Activated CD8-positive, alpha-beta T cell treated with anti-CD3 and anti-CD28 coated beads for 36 hours (primary cell): ENCODE measurements around the gene SELENOM. TPM values are rescaled to one million over a fixed set of nuclear protein-coding genes. Genes with fewer than 3 reads are reported as not detected.
"Not testable (repeated sequence)": the region's sequence is repeated elsewhere in the genome, so short reads cannot be mapped to it uniquely, and the experiment has no call there.

Source experiments
- ATAC-seq: fragments of 200-7000 bp; cut with Tn5 transposase; one replicate; pipeline ENCODE4 v1.10.0; 2021; ENCODE audit warnings: mild to moderate bottlenecking, moderate library complexity
- CTCF ChIA-PET: fragments of 350-600 bp; sonication (Branson Sonifier 250); formaldehyde crosslinking; loops from one replicate; lab custom pipeline; 2021; ENCODE audit warnings: antibody characterized with exemption; lab: Charles Lee
- POLR2A ChIA-PET: fragments of 350-600 bp; sonication (Branson Sonifier 250); formaldehyde crosslinking; loops from one replicate; lab custom pipeline; 2021; ENCODE audit warnings: antibody characterized with exemption; lab: Charles Lee
- DNase-seq: peaks from one replicate; pipeline ENCODE4 v3.0.0-alpha.2; 2020
- H3K27ac Mint-ChIP-seq: one replicate; pipeline ENCODE4 v1.8.0; 2021; ENCODE audit warnings: mild to moderate bottlenecking, mixed read lengths
- H3K27me3 Mint-ChIP-seq: one replicate; pipeline ENCODE4 v1.8.0; 2021; ENCODE audit warnings: mixed read lengths
- H3K36me3 Mint-ChIP-seq: one replicate; pipeline ENCODE4 v1.8.0; 2021; ENCODE audit warnings: low read depth, mixed read lengths
- H3K4me1 Mint-ChIP-seq: one replicate; pipeline ENCODE4 v1.8.0; 2021; ENCODE audit warnings: low read depth, mixed read lengths
- H3K4me3 Mint-ChIP-seq: one replicate; pipeline ENCODE4 v1.8.0; 2021; ENCODE audit warnings: mild to moderate bottlenecking, moderate library complexity, mixed read lengths
- H3K9me3 Mint-ChIP-seq: one replicate; pipeline ENCODE4 v1.8.0; 2021; ENCODE audit warnings: mixed read lengths
- intact Hi-C: fragments of 100-400 bp; cut with micrococcal nuclease; formaldehyde crosslinking; loops from one replicate; pipeline ENCODE4 v1.10.0; 2022
- total RNA-seq, 2 experiments: library from RNA; stranded (reverse); gene quantifications; one replicate each; pipeline ENCODE4 v1.2.3, GENCODE V29; 2021
- TF ChIP-seq, protein P1 (sequence below): fragments of 200-600 bp; IDR thresholded peaks from one replicate; pipeline ENCODE4 v1.8.0; 2022; ENCODE audit warnings: antibody characterized with exemption, mild to moderate bottlenecking

Gene SELENOM
- total RNA-seq, 2 experiments from 2014 or later, result 3.6 to 5.8 TPM

DNA sequence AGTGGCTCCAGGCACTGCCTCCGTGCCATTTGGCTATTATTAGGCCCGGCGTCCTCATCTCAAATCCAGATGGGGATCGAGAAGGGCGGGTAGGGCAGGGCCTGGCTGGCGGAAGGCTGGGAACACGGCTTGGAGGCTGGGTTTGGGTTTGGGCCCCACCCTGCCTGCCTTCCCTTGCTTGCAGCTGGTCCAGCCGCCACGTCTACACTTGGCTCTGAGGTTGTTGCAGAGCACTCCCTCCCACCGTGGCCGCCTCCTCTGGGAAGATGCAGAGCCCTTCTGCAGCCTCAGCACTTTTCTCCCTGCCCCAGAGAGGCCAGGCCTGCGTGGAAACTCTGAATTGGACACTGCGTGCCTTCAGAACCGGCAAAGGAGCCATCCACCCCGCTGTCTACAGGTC is 31.4 kb downstream of the SELENOM start:
- Mint-ChIP-seq H3K4me1 (peaks cover 3% of the 10 kb centered on the region), H3K4me3 (no peak overlapping the region), H3K36me3 (no peaks in the 10 kb centered on the region), H3K27ac (no peak overlapping the region), H3K9me3 (no peaks in the 10 kb centered on the region), H3K27me3 (peaks cover 3% of the 10 kb centered on the region)
- ATAC-seq, result no peak
- CTCF ChIA-PET, result no interaction called here
- DNase-seq, result no peak
- intact Hi-C loops, result no loop called here
- POLR2A ChIA-PET, result no interaction called here
- TF ChIP-seq, protein P1, sequence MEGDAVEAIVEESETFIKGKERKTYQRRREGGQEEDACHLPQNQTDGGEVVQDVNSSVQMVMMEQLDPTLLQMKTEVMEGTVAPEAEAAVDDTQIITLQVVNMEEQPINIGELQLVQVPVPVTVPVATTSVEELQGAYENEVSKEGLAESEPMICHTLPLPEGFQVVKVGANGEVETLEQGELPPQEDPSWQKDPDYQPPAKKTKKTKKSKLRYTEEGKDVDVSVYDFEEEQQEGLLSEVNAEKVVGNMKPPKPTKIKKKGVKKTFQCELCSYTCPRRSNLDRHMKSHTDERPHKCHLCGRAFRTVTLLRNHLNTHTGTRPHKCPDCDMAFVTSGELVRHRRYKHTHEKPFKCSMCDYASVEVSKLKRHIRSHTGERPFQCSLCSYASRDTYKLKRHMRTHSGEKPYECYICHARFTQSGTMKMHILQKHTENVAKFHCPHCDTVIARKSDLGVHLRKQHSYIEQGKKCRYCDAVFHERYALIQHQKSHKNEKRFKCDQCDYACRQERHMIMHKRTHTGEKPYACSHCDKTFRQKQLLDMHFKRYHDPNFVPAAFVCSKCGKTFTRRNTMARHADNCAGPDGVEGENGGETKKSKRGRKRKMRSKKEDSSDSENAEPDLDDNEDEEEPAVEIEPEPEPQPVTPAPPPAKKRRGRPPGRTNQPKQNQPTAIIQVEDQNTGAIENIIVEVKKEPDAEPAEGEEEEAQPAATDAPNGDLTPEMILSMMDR, result no peak

DNA sequence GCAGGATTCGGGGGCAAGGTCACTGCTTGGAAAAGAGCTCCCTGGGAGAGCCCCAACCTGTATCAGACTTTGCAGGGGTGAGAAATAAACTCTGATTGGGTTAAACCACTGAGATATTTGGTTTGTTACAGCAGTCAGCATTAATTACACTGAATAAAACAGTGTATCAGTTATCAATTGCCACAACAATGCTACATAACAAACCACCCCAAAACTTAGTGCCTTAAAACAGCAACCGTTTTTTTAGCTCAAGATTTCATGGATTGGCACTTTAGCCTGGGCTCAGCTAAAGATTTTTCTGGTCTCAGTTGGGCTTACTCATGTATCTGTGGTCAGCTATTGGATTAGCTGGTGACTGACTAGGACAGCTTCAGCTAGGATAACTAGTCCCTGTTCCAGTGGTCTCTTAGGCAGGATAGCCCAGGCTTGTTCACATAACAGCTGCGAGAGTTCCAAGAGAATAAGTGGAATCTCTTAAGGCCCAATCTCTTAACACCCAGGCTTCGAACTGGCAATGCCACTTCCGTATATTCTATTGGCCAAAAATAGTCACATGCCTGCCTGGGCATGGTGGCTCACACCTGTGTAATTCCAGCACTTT is 33.7 kb downstream of the SELENOM start:
- H3K4me1 Mint-ChIP-seq, H3K4me3 Mint-ChIP-seq, intact Hi-C loops, H3K9me3 Mint-ChIP-seq, H3K27ac Mint-ChIP-seq, H3K27me3 Mint-ChIP-seq, ATAC-seq, DNase-seq, POLR2A ChIA-PET, H3K36me3 Mint-ChIP-seq: not testable (repeated sequence)
- CTCF ChIA-PET, result interaction anchor here (1.7 kb wide), 1 partner anchor 12 kb away, joined by 4 read pairs; no protein-coding TSS in a partner anchor

DNA sequence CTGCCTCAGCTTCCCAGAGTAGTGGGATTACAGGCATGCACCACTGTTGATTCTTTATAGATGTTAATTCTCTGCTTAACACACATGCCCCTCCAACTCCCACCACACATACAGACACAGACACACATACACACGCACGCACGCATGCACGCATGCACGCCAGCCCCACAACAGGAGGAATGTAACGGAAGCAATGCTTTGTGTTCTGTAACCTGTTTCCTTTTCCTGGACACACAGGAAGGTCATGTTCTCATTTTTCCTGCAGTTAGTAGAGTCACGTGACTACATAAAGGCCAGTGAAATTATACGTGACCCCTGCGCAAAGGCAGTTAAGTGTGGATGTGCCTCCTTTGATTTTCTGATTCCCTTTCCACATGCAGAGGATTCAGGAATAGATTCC is 34.2 kb downstream of the SELENOM start:
- intact Hi-C loops, H3K4me1 Mint-ChIP-seq, ATAC-seq, H3K9me3 Mint-ChIP-seq, CTCF ChIA-PET, H3K4me3 Mint-ChIP-seq, H3K27me3 Mint-ChIP-seq, POLR2A ChIA-PET, H3K27ac Mint-ChIP-seq, DNase-seq, H3K36me3 Mint-ChIP-seq: not testable (repeated sequence)

DNA sequence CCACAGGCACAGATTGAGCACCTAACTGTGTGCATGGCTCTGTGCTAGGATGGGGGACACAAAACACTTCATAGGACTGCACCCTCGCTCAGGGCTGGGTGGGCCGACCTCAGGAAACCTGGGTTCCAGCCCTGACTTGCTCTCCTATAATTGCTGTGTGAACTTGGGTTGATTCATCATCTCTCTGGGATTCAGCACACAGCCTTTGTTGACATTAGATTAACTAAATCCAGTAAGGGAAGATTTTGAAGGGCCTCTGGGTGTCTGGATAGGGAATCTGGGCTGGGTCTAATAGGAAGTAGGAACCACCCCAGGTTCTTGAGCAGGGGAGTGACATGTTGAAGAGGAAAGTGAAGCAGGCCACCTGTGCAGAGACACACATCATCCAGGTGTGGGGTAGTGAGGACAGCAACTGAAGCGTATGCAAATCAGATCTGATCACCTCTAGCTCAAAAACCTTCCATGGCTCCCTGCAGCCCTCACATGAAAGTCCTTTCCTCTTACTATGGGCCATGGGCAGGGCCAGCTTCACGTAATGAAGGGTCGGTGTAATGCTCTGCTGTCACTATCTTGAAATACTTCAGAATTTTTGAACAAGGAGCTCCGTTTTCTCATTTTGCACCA is 37.6 kb downstream of the SELENOM start:
- POLR2A ChIA-PET, H3K27me3 Mint-ChIP-seq, ATAC-seq, DNase-seq, CTCF ChIA-PET, H3K36me3 Mint-ChIP-seq, H3K27ac Mint-ChIP-seq, H3K4me1 Mint-ChIP-seq, H3K9me3 Mint-ChIP-seq, H3K4me3 Mint-ChIP-seq, intact Hi-C loops: not testable (repeated sequence)

DNA sequence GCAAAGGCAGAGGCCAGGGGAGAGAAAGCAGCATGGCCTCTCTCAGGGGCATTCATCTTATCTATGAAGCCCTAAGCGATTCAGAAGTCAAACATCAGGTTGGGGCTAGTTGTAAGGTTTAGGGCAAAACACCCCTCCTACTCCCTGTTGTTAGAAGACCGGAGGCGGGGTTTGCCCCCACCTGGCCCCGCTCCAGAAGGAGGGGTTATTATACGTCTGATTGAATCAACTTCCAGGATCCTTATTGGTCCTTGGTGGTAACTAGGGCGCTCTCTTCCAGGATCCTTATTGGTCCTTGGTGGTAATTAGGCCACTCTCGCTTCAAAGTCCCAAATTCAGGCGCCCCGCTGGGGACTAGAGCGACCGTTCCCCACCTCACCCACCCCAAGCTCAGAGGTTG is 38.4 kb downstream of the SELENOM start:
- no peak for DNase-seq
- Mint-ChIP-seq H3K4me1 (no peaks in the 10 kb centered on the region), H3K36me3 (no peaks in the 10 kb centered on the region), H3K4me3 (no peak overlapping the region), H3K27me3 (peaks cover 3% of the 10 kb centered on the region), H3K9me3 (no peaks in the 10 kb centered on the region), H3K27ac (no peak overlapping the region)
- ChIA-PET CTCF (no interaction called here), POLR2A (no interaction called here)
- TF ChIP-seq, protein P1, result no peak
- intact Hi-C loops, result no loop called here
- ATAC-seq, result no peak

DNA sequence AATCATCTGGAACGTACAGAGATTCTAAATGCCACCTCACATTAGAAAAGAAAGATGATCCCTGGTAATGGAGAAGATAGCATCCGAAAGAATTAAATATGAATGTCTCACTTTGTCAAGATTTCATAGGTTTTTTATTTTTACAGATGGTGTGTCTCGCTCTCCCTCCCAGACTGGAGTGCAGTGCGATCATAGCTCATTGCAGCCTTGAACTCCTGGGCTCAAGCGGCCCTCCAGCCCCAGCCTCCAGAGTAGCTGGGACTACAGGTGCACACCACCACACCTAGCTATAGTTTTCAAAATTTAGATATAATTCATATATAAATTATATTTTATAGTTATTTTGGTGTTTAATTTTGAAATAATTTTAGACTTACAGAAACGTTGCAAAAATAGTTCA is 43.0 kb downstream of the SELENOM start:
- DNase-seq, result no peak
- H3K9me3 Mint-ChIP-seq, result no peaks in the 10 kb centered on the region
- ChIA-PET CTCF (interaction anchor here (0.9 to 1.8 kb wide), 5 partner anchors 10 to 144 kb away, joined by 3 to 8 read pairs (median 4); no protein-coding TSS in a partner anchor), POLR2A (interaction anchor here (0.7 to 1.3 kb wide), 2 partner anchors 21 to 547 kb away, joined by 4 to 6 read pairs; no protein-coding TSS in a partner anchor)
- no peaks in the 10 kb centered on the region for H3K4me1 Mint-ChIP-seq
- ATAC-seq, result no peak
- H3K27ac Mint-ChIP-seq, result no peak overlapping the region
- H3K4me3 Mint-ChIP-seq, result peak overlapping the region; percentile 63
- TF ChIP-seq, protein P1, result no peak
- intact Hi-C loops, result no loop called here
- no peaks in the 10 kb centered on the region for H3K27me3 Mint-ChIP-seq
- H3K36me3 Mint-ChIP-seq, result no peaks in the 10 kb centered on the region
